ENCODE measurements around the gene TTC22. TPM values are rescaled to one million over a fixed set of nuclear protein-coding genes. Genes with fewer than 3 reads are reported as not detected.

Gene TTC22
- total RNA-seq, 4 donors from 2014 or later, result 2.1 TPM; not detected in 3

DNA sequence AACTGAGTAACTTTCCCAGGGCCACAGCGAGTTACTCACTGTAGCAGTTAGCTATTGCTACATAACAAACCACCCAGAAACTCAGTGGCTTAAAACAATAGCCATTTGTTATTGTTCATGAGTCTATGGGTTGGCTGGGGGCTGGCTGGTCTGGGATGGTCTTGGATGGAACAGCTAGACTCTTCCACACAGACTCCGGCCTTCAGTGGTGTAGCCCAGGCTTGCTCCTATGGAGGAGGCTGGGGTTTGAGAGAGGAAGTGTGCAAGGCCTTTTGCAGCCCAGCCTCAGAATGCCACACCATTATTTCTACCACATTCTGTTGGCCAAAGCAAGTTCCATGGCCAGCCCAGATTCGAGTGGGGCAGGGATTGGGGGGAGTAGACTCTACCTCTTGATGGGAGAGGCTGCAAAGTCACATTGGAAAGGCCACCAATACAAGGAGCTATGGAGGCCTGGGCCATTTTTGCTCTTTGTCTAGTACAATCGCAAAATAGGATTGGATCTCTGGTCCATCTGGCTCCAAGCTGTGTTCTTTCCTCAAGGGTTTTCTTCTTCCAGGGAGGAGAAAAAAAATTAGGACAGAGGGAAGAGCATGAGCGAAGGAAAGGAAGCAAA, 37.5 kb upstream of the TTC22 start:
- TF ChIP-seq, protein P1, sequence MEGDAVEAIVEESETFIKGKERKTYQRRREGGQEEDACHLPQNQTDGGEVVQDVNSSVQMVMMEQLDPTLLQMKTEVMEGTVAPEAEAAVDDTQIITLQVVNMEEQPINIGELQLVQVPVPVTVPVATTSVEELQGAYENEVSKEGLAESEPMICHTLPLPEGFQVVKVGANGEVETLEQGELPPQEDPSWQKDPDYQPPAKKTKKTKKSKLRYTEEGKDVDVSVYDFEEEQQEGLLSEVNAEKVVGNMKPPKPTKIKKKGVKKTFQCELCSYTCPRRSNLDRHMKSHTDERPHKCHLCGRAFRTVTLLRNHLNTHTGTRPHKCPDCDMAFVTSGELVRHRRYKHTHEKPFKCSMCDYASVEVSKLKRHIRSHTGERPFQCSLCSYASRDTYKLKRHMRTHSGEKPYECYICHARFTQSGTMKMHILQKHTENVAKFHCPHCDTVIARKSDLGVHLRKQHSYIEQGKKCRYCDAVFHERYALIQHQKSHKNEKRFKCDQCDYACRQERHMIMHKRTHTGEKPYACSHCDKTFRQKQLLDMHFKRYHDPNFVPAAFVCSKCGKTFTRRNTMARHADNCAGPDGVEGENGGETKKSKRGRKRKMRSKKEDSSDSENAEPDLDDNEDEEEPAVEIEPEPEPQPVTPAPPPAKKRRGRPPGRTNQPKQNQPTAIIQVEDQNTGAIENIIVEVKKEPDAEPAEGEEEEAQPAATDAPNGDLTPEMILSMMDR (IDR thresholded peaks at IDR 0.05; ENCODE audit: low read depth), result no peak

DNA sequence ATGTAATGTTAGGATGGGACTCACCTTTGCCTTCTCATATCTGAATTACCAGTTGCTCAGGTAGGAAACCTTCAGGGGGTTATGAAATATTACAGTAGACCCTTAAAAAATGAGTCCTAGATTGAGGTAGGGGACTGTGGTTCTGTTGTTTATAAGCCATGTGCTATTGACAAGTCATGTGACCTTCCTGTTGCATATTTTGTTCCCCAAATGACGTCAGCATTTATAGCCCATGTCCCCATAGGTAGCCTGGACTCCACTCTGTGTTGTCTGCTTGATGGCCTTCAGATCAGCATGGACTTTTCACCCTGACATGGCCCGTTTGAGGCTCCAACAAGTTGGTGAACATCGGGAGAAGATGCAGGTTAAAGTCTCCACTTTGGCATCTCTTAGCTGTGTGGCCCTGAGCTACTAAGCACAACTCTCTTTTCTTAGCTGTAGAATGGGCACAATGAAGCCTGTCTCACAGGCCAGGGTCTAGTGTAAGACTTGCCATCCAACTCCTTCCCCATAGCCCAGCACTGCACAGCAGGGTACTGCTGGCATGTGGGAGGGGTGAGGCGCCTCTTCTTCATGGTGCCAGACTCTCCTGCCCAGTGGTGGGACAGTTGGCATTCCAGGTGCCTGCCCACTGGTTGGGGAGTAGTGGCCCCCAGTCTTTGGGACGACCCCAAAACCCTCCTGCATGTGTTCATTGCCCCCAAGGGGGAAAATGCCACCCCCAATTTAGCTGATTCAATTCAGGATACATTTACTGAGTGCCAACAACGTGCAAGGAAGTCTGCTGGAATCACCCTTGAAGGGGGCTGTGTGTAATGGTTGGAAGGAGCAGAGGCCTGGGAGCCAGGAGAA, 36.1 kb upstream of the TTC22 start:
- TF ChIP-seq, protein P1 (IDR thresholded peaks at IDR 0.05; ENCODE audit: low read depth), result no peak

DNA sequence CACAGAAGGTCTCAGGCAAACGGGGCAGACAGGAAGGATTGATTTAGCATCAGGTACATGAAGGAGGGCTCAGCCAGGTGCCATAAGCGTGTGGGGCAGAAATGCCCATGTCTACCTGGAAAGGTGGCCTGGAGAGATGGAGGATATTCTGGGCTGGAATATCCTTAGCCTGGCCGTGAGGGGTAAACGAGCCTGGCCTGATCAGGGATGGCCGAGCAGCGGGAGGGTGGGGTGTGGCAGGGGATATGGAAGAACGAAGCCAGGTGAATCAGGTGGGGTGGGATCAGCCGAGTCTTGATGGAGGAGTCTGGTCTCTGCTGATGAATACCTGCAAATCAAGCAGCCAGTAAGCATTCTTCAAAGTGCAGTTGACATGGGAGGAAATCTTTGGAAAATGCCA, 35.5 kb upstream of the TTC22 start:
- TF ChIP-seq, protein P1 (IDR thresholded peaks at IDR 0.05; ENCODE audit: low read depth), result no peak

DNA sequence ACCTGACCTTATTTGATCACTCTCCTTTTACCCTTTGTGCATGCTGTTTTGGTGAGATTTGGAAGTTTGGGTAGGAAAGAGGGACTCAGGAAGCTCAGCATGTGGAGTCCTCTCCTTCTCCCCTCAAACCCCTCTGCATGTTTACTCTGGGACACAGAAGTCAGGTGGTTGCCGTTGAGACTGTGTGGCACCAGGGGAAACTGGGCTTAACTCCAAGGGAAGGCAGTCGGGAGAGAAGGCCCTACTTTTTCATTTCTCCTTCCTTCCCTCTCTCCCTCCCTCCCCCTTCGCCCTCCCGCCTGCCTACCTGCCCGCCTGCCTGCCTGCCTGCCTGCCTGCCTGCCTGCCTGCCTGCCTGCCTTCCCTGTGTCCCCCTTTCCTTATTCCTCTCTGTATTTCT, 34.8 kb upstream of the TTC22 start:
- TF ChIP-seq, protein P1 (IDR thresholded peaks at IDR 0.05; ENCODE audit: low read depth), result no peak

DNA sequence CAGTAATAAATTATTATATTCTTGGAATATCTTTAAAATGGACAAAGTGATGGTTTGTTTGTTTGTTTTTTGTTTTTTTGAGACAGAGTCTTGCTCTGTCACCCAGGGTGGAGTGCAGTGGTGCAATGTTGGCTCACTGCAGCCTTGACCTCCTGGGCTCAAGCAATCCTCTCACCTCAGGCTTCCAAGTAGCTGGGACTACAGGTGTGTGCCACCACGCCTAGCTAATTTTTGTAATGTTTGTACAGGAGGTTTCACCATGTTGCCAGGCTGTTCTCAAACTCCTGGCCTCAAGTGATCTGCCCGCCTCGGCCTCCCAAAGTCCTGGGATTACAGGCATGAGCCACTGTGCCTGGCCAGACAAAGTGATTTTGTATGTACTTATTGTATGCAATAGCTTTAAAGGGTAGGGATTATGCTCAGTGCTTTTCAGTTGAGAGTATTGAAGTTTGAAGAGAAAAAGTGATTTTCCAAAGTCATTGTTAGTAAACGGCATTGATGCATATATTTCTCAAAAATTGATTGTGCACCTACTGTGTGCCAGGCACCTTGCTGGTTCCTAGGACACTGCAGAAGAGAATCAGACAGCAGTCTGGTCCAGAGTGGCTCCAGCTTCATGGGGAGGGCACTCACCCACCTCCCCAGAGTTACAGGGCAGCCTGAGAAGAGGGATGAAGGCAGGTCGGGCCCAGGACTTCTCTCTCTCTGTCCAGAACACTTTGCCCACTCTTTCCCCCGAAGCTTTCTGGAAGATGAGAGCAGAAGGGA, 34.2 kb upstream of the TTC22 start:
- TF ChIP-seq, protein P1 (IDR thresholded peaks at IDR 0.05; ENCODE audit: low read depth), result no peak

DNA sequence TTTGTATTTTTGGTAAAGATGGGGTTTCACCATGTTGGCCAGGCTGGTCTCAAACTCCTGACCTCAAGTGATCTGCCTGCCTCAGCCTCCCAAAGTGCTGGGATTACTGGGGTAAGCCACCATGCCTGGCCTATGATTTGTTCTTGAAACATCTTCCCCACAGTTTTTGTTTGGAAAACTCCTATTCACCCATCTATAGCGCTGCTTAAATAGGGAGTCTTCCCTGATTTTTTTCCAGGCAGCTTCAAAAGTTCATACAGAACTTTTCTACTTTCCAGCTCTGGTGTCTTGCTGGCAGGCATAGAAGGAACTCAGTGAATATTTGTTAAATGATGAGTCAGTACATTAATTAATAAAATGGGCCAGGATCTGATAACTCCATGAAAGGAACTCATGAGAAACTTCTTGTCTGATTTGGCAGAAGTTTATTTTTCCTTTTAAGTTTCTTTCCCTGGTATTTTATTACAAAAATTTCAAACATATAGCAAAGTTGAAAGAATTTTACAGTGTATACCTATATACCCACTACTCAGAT, 33.0 kb upstream of the TTC22 start:
- TF ChIP-seq, protein P1 (IDR thresholded peaks at IDR 0.05; ENCODE audit: low read depth), result no peak

DNA sequence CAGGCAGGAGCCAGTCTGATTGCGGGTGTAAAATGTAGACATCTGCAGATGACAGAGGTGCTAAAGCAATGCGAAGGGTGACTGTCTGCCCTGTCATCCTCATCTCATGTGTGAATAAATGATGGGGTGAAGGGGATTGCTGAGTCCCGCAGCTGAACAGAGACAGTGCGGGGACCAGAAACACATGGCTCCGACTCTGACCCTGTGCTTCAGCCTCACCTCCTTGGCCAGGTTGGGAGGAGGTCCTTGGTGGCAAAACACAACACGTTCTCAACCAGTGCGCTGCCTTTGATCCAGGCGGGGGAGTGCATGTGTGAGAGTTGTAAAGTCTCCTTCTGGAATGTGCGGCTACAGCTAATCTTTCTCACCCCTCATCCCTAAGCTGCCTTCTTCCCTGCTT, 32.0 kb upstream of the TTC22 start:
- TF ChIP-seq, protein P1 (IDR thresholded peaks at IDR 0.05; ENCODE audit: low read depth), result no peak

All from subcutaneous adipose tissue (tissue), 4 donors.